Natural killer cell (primary cell): ENCODE data around the gene TCFL5. TPM values are rescaled to one million over a fixed set of nuclear protein-coding genes. Genes with fewer than 3 reads are reported as not detected.

Experiments used
- ATAC-seq, 3 donors: fragments of 150-1000 bp in 2 of 3; fragments of 200-7000 bp in 1 of 3; cut with Tn5 transposase; 1 replicate in 1 of 3; 2 replicates in 2 of 3; pipeline ENCODE4 v1.10.0; 2021; ENCODE audit warnings: mild to moderate bottlenecking in 2 of 3, moderate library complexity in 2 of 3
- DNase-seq, 2 donors: peaks; one replicate each; pipeline versions ENCODE4 v3.0.0 to v3.0.0-alpha.2; 2013 to 2021; ENCODE audit warnings: mixed read lengths in 1 of 2
- H3K27ac ChIP-seq: one replicate; pipeline ENCODE4 v1.5.1; 2013; ENCODE audit warnings: mild to moderate bottlenecking, low read length
- H3K27me3 ChIP-seq: one replicate; pipeline ENCODE4 v1.6.1; 2013; ENCODE audit warnings: low read length; ENCODE audit not compliant: control insufficient read depth, insufficient read depth
- H3K36me3 ChIP-seq: one replicate; pipeline ENCODE4 v1.6.1; 2013; ENCODE audit warnings: low read length; ENCODE audit not compliant: control insufficient read depth, insufficient read depth
- H3K4me1 ChIP-seq: one replicate; pipeline ENCODE4 v1.6.1; 2013; ENCODE audit warnings: low read length; ENCODE audit not compliant: control insufficient read depth, insufficient read depth
- H3K4me3 ChIP-seq: one replicate; pipeline ENCODE4 v1.5.1; 2013; ENCODE audit warnings: low read length
- H3K9me3 ChIP-seq: one replicate; pipeline ENCODE4 v1.6.1; 2013; ENCODE audit warnings: low read length; ENCODE audit not compliant: control insufficient read depth, insufficient read depth
- H3K27ac Mint-ChIP-seq, 2 donors: one replicate each; pipeline ENCODE4 v1.8.0; 2022; ENCODE audit warnings: mild to moderate bottlenecking in 2 of 2, mixed read lengths in 2 of 2, moderate library complexity in 1 of 2
- H3K27me3 Mint-ChIP-seq, 2 donors: one replicate each; pipeline ENCODE4 v1.8.0; 2022; ENCODE audit warnings: low read depth in 2 of 2, mixed read lengths in 2 of 2
- H3K36me3 Mint-ChIP-seq: one replicate; pipeline ENCODE4 v1.8.0; 2022; ENCODE audit warnings: mixed read lengths
- H3K4me1 Mint-ChIP-seq, 2 donors: one replicate each; pipeline ENCODE4 v1.8.0; 2022; ENCODE audit warnings: mixed read lengths in 2 of 2
- H3K4me3 Mint-ChIP-seq: one replicate; pipeline ENCODE4 v1.8.0; 2022; ENCODE audit warnings: mild to moderate bottlenecking, moderate library complexity, mixed read lengths
- H3K9me3 Mint-ChIP-seq, 2 donors: one replicate each; pipeline ENCODE4 v1.8.0; 2022; ENCODE audit warnings: mixed read lengths in 2 of 2
- CTCF ChIP-seq: fragments of 200-600 bp; IDR thresholded peaks from one replicate; pipeline ENCODE4 v1.8.0; 2022; ENCODE audit warnings: antibody characterized with exemption
- WGBS: methylation state at CpG from one replicate; pipeline ENCODE4 v1.1.7; 2013; ENCODE audit warnings: missing lambda C conversion rate; ENCODE audit not compliant: insufficient coverage; 5-methylcytosine and 5-hydroxymethylcytosine counted together
- intact Hi-C: fragments of 100-400 bp; cut with micrococcal nuclease; formaldehyde crosslinking; loops from one replicate; pipeline ENCODE4 v1.14.2; 2022
- total RNA-seq, 4 donors: library from RNA; stranded (reverse); fragments of 120-200 nt in 1 of 4; gene quantifications; one replicate each; pipeline versions ENCODE4 v1.2.3 to v1.2.4, GENCODE V29; 2013 to 2022

TCFL5 gene
- total RNA-seq, 3 donors from 2014 or later (not counting 1 experiment from before 2014, with no cell fraction given) = 5.1 to 8.0 (median 6.4) TPM

GRCh38 chr20:62799873-62800272 lies 61.7 kb downstream of the TCFL5 start:
- intact Hi-C loops = loop anchor here (10.0 kb wide), 1 partner anchor 135 kb away; the partner anchor contains the start of gene GID8
- Histone ChIP-seq H3K27me3 (no peaks in the 10 kb centered on the region), H3K36me3 (peaks cover 28% of the 10 kb centered on the region), H3K4me3 (no peak overlapping the region), H3K4me1 (peaks cover 33% of the 10 kb centered on the region), H3K27ac (no peak overlapping the region), H3K9me3 (no peaks in the 10 kb centered on the region)
- ATAC-seq (no peak), DNase-seq (no peak)
- Mint-ChIP-seq H3K9me3 (no peaks in the 10 kb centered on the region), H3K27ac (no peak overlapping the region), H3K4me1 (peaks cover 21 to 46% of the 10 kb centered on the region in 2 donors), H3K36me3 (no peaks in the 10 kb centered on the region), H3K4me3 (peak overlapping the region; percentile 62), H3K27me3 (no peaks in the 10 kb centered on the region)
- 98% methylated on average over 8 of the region's 10 CpGs for WGBS
- TF ChIP-seq CTCF = no peak

- Mint-ChIP-seq H3K27me3 (no peaks in the 10 kb centered on the region), H3K4me3 (no peak overlapping the region), H3K27ac (no peak overlapping the region), H3K9me3 (no peaks in the 10 kb centered on the region), H3K4me1 (peaks cover 21 to 50% of the 10 kb centered on the region in 2 donors), H3K36me3 (no peaks in the 10 kb centered on the region)
- DNase-seq (no peak), ATAC-seq (no peak)
- H3K36me3 ChIP-seq = peaks cover 28% of the 10 kb centered on the region
- no peaks in the 10 kb centered on the region for H3K27me3 ChIP-seq
- no peak for TF ChIP-seq CTCF
- intact Hi-C loops = no loop called here
- H3K27ac ChIP-seq = no peak overlapping the region
- H3K9me3 ChIP-seq = no peaks in the 10 kb centered on the region
- 97% methylated on average over 19 of the region's 19 CpGs for WGBS
- peaks cover 37% of the 10 kb centered on the region for H3K4me1 ChIP-seq
- no peak overlapping the region for H3K4me3 ChIP-seq
Measured at GRCh38 chr20:62799459-62799858, 62.2 kb downstream of the TCFL5 start.

- Histone ChIP-seq H3K36me3 (peaks cover 28% of the 10 kb centered on the region), H3K27ac (no peak overlapping the region), H3K4me3 (no peak overlapping the region), H3K9me3 (no peaks in the 10 kb centered on the region), H3K4me1 (peaks cover 35% of the 10 kb centered on the region), H3K27me3 (no peaks in the 10 kb centered on the region)
- Mint-ChIP-seq H3K27me3 (no peaks in the 10 kb centered on the region), H3K36me3 (no peaks in the 10 kb centered on the region), H3K4me1 (peaks cover 18 to 50% of the 10 kb centered on the region in 2 donors), H3K27ac (peak overlapping the region in 1 of 2 donors; percentile 54), H3K4me3 (no peak overlapping the region), H3K9me3 (no peaks in the 10 kb centered on the region)
- intact Hi-C loops = no loop called here
- WGBS = 95% methylated on average over 8 of the region's 8 CpGs
- TF ChIP-seq CTCF = no peak
- no peak for ATAC-seq
- no peak for DNase-seq
Measured at GRCh38 chr20:62799036-62799435, 62.6 kb downstream of the TCFL5 start.
